OCI-LY3 (cell line): ENCODE results near the gene DNAAF5.

Experiments used
- CTCF ChIP-seq: fragments of 200-600, 300-600 bp; sonication (generic); IDR thresholded peaks from 2 replicates; pipeline ENCODE4 v1.5.1; 2014; ENCODE audit warnings: antibody characterized with exemption, low read length, low read depth
- EZH2phosphoT487 ChIP-seq: fragments of 200-600 bp; shearing (Covaris generic); IDR thresholded peaks from 2 replicates; pipeline ENCODE4 v1.6.1; 2018; ENCODE audit warnings: antibody characterized with exemption, mixed run types, low read depth

- TF ChIP-seq CTCF, result no peak
- no peak for TF ChIP-seq EZH2phosphoT487
These were observed 23.4 kb upstream of the DNAAF5 start for GRCh38 chr7:703049-703448.
